ENCODE measurements around the gene DNAJB2.

The DNAJB2 gene

DNA sequence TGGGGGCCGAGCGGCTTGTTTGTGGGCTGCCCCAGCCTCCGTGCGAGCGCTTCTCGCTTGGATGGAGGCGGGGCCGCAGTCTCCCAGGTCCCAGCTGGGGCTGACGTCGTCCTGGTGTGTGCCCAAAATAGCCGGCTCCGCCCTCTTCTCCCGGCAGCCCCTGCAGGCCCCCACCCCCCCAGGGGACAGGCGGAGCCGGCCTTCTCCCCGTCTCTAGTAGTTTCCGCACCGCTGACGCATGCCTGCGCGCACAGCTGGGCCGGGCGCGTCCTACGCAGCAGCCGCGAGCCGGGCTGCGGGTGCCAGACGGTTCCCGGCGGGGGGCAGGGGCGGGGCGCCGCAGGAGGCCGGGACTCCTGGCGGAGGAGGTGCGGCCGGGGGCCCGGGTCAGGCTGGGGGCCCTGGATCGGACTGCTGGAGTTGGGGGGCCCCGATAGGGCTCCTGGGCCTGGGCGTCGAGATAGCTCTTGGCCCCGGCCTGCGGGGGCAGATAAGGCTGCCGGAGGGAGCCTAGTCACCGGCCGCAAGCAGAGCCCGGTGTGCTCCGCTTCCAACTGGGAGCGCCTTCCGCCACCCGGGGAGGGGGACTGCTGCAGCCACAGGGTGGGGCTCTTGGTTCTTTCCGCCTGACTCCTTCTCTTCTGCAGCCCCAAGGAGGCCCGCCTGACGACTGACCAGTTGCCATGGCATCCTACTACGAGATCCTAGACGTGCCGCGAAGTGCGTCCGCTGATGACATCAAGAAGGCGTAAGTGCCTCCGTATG is at the start of gene DNAJB2:
DNAJB2 (plus strand) TSS at position 216 of the 765 bp plus-strand sequence; CDS start at position 684, 468 bp downstream.
- peak; percentile 92 for DNase-seq (ENCODE audit: low read depth, low spot score)

DNA sequence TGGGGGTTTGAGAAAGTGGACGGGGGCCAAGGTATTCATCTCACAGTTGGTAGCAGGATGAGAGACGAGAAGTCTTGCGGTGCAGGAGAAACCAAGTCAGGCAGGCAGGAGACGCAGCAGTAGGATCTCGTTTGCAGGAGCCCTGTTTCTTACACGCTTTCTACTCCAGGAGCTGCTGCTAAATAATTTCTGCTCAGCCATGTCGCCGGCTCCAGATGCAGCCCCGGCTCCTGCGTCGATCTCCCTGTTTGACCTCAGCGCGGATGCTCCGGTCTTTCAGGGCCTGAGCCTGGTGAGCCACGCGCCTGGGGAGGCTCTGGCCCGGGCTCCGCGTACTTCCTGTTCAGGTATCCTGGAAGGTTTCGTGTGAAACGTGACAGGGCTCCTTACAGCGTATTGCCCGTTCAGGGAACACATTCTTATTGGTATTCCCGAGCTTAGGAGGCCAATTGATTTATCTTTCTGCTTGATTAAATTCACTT is 49.1 kb upstream of the DNAJB2 start:
- DNase-seq (ENCODE audit: low read depth, low spot score), result no peak

DNA sequence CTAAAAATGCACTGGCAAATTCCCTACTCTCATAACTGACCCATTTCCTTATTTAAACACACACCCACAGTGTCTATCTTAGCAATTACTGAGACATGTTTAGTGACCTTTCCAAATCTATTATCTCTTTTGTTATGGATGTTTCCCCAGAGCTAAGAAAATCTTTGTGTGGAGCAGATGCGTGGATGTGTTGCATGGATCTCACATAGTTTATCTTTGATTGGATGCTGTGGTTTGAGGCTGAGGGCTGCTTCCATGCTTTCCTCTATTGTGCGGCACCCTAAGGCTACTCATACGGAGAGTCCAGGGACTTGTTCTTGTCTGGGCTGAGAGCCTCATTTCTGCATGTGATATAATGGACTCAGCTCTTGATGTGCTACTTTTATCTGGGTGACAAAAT is 44.8 kb upstream of the DNAJB2 start:
- DNase-seq (ENCODE audit: low read depth, low spot score), result no peak

DNA sequence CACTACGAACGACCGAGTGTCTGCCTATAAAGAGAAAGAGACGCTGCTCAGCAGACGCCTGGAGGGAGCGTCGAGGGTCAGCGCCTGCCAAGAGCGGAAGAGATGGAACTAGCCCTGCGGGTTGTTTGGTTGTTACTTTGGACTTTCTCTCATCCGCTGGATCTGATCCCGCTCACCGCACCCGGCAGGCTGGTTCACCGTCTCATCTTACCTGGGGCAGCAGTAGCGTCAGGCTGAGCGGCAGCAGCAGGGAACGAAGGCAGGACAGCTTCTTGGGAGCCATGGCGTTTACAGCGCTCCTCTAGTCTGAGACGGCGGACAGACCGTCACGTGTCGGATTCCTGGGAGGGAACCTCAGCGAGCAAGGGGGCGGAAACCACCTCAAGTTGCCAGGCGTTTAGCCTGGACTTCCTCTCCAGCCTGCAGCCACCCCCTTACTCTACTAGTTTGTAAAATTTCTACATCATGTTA is 35.8 kb upstream of the DNAJB2 start:
- no peak for DNase-seq (ENCODE audit: low read depth, low spot score)

DNA sequence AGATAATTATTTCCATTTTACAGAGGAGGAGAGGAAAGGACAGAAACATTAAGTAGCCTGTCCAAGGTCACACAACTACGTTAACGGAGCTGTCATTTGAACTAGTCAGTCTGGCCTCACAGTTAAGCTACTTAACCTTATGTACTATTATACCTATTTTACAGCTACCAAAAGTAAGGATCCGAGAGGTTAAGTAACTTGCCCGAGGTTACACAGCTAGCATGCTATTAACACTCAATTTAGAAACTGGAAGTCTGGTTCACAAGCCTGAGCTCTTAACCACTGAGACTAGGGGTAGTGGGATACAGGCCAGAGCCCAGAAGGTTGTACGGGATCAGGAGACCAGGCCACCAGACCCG is 34.4 kb upstream of the DNAJB2 start:
- DNase-seq (ENCODE audit: low read depth, low spot score), result no peak

DNA sequence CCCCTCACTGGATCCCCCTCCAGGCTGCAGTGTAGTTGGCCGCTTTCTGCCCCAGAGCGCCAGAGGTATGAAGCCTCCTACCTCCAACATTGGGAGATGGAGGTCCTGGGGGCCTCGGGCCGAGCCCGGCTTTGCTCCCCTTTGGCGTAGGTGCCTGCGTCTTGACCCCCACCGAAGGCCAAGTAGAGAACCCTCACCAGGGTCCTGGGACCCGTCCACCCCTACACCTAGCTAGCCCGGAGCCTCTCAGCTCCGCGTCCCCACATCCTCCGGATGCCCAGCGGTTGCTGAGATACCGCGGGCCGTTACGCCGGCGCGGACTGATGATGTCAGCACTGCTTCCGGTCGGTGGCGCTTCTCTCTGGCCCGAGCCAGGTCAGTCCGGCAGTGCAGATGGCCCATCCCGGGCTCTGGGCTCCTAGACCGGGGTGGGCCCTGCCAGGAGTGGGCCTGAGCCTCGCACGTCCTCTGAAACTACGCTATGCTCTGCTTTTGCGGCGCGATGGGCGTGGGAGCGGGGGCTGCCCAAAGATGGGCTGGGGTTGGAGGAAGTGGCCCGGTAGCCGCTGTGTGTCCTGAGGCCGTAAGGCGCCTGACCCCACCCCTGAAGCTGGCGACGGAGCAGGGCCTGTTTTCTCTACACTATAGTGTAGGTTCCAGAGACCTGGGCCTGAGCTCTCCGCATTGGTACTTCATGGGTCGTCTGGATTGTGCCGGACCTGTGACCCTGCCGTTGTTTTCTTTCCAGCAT is 33.8 kb upstream of the DNAJB2 start, which contains the start of the genes GLB1L and STK16:
GLB1L (minus strand) TSS at position 297 of the 751 bp plus-strand sequence. CDS start 1,871 bp downstream, outside the sequence.
STK16 (plus strand) TSS at position 332 of the 751 bp plus-strand sequence. CDS start 521 bp downstream, outside the sequence.
- peak; percentile 80 for DNase-seq (ENCODE audit: low read depth, low spot score)

DNA sequence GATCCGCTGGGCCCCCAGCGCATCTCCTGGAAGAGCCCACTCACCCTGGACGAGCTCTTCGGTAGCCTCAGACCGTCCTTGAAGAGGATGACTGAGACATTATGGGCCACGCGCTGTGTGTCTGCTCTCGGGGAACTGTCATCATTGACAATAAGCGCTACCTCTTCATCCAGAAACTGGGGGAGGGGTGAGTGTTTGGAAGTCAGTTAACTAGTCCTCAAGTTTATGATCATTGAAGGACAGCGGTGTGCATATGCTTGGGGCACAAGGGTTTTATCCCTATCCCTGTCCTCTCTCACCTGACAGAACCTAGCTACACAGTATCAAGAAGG is 33.3 kb upstream of the DNAJB2 start:
- no peak for DNase-seq (ENCODE audit: low read depth, low spot score)

DNA sequence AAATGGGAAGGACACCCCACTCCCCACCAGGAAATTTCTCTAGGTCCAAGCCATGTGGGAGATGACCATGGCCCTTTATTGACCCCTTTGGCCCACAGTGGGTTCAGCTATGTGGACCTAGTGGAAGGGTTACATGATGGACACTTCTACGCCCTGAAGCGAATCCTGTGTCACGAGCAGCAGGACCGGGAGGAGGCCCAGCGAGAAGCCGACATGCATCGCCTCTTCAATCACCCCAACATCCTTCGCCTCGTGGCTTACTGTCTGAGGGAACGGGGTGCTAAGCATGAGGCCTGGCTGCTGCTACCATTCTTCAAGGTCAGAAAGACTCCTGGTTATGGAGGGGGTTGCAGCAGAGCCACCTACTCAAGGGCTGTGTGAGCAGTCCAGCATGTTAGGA is 32.6 kb upstream of the DNAJB2 start:
- DNase-seq (ENCODE audit: low read depth, low spot score), result no peak

DNA sequence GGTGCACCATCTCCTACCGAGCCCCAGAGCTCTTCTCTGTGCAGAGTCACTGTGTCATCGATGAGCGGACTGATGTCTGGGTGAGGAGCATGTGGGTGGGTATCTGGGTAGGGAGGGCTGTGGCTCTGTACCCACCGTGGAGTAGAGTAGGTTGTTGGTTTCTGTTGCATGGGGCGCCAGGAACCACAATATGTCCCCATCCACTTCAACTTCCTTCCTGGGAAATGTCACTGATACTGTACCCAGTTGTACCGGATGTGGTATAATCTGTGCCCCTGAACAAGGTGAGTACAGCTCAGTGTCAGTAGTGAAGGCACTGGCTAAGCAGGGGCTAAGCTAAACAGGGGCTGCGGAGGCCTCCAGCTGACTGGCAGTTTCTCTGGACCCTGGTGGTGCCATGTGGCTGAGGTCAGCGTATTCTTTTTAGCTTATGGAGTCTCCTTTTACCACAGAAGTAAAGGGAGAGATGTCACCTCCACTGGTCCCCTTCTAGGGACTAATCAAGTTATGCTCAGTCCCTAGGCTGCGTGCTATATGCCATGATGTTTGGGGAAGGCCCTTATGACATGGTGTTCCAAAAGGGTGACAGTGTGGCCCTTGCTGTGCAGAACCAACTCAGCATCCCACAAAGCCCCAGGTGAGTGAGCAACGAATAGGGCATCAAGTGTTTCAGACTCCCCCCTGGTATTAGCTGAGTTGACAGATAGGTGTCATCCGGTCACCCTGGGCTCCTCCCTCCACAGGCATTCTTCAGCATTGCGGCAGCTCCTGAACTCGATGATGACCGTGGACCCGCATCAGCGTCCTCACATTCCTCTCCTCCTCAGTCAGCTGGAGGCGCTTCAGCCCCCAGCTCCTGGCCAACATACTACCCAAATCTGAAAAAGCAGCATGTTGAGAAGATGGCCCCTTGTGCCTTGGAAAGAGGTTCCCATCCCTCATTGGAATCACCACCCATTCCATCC is 31.2 kb upstream of the DNAJB2 start:
- DNase-seq (ENCODE audit: low read depth, low spot score), result no peak

DNA sequence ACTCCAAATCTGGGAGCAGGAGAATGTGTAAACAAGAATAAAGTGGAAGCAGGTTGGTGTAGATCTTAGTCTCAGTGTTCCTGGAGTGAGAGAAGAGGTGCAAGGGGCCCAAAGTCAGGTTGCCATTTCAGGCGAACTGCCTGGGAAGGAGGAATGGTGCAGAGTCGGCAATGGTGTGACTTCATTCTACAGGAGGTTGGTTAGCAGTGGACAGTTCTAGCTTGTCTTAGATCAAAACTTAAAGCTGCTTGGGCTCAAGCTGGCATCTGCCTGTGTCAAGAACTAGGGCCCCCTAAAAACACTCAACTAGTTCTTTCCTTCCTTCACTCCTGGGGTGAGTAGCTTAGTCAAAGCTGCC is 30.3 kb upstream of the DNAJB2 start:
- no peak for DNase-seq (ENCODE audit: low read depth, low spot score)

DNA sequence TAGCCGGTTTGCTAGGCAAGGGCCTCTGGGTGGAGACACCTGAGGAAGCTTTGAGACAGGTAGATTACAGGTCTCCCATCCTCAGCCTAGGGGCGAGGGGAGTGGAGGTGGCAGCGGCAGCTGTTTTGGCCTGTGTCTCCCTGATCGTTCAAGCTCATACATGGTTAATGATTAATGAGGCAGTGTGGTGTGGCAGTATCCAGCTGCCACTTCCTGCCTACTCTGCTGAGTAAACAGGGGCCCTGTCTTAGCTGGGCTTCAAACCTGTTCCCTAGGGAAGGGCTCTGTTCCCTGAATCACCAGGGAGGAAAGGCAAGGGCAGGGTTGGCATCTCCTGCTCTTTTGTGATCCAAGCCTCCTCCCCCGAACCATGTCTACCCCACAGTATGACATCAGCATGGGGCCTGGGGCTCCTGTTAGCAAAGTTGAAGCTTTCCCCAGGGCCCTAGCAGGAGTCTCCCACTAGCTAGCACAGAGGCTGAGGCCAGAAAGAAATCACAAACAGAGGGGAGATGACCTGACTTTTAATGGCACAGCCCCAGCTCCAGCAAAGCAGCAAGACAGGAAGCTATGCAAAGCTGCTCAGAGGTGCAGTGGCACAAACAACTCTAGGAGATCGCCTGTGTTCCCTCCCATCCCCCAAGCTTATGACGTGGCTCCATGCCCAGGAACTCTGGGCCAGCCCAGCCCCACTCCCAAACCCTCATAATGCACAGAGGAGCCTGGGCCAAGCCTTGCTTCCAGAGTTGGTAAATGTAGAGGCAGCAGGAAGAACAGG is 29.8 kb upstream of the DNAJB2 start:
- DNase-seq (ENCODE audit: low read depth, low spot score), result peak; percentile 21

DNA sequence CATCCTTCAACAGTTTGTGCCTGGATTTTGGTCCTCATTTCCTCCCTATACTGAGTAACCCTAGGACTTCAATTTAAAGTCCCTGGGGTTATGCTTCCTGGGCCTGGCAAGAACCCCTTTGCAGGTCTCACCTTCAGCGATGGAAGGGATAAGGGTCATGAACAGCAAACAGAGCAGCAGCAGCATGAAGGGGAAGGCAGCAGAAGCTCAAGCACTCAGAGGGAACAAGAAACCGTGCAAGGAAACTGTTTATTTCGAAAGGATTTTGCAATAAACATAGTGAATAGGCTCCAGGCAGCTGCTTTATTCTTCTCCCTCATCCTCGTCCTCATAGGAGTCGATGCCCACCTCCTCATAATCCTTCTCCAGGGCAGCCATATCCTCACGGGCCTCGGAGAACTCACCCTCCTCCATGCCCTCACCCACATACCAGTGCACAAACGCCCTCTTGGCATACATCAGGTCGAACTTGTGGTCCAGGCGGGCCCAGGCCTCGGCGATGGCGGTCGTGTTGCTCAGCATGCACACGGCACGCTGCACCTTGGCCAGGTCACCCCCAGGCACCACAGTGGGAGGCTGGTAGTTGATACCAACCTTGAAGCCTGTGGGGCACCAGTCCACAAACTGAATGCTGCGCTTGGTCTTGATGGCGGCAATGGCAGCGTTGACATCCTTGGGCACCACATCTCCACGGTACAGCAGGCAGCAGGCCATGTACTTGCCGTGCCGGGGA is 29.0 kb upstream of the DNAJB2 start:
- no peak for DNase-seq (ENCODE audit: low read depth, low spot score)

DNA sequence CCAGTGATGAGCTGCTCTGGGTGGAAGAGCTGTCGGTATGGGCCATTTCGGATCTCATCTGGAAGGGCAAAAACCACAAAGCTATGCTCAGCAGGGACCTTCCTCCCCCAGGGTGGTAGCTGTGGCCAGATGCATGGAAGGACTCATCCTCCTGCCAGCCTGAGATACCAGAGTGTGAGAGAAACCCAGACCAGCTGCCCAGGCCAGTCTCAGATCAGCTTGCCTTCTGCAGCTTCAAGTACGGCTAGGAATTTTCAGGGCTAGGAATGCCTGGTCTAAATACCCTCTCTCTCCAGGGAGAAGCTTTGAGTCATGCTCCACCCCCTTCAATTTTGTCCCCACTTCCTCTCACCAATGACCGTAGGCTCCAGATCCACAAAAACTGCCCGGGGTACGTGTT is 27.5 kb upstream of the DNAJB2 start:
- no peak for DNase-seq (ENCODE audit: low read depth, low spot score)

DNA sequence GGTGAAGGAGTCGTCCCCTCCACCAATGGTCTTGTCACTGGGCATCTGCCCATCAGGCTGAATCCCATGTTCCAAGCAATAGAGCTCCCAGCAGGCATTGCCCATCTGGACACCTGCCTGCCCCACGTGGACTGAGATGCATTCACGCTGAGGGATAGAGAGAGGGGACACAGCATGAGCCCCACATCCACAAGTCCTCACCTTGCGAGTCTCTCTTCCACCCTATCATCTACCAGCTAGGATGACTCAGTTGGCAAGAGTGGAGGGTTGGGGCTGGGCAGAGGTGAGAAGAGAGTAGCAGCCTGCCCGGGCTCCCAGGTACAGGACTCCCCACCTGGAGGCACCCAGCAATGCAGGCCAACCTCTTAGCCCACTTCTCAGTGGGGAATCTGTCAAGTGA is 27.1 kb upstream of the DNAJB2 start:
- DNase-seq (ENCODE audit: low read depth, low spot score), result no peak

DNA sequence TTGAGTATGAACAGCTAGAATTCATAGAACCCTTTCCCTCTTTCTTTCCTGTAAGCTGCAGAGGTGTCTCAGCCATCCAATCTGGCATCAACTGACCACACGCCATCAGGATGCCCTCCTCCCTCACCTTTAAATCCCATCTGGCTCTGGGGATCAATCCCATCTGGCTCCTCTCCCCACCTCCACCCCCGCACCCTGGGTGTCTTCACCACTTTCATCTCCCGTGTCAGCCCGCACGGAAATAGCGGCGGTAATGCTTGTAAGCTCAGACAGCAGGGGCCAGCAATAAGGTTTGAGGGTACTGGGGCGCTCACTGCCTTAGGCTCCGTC is 26.6 kb upstream of the DNAJB2 start:
- no peak for DNase-seq (ENCODE audit: low read depth, low spot score)

DNA sequence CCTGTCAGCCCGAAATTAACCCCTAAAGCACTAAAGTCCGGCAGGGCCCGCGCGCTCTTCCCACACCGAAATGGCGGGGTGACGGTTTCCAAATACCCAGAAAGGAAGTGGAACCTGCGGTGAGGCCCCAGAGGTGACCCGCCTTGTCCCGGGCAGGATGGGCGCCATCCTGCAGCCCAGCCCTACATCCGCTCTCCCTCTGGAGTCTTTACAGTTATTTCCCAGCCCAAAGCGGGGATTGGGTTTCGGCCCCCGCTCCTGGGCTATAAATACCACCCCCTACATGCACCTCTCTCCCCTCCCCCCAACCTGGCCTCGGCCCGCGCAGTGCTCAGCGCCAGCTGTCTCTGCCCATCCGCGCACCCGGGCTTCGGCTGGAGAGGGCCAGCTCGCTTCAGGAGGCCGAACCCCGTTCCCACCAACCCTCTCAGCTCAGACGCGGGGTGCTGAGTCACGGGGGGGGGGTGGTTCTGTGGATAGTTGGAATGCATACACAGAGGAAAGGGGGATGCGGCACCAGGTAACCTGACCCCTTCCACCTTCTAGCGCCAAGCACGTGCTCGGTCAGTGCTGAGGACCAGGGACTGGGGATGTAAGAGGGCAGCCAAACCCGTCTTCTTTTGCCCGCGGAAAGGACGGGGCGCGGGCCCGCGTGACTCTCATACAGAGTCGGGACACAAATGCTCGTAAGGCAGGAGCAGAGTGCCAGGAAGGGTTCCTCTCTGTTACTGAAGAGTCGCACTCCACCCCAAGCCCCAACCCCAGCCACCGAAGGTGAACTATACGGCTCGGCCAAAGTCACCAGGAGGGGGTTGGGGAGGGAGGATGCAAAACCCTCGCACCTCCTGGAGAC is 26.0 kb upstream of the DNAJB2 start, which contains the start of gene TUBA4B:
TUBA4B (plus strand) TSS at position 344 of the 853 bp plus-strand sequence; CDS start at position 509, 165 bp downstream.
- no peak for DNase-seq (ENCODE audit: low read depth, low spot score)

DNA sequence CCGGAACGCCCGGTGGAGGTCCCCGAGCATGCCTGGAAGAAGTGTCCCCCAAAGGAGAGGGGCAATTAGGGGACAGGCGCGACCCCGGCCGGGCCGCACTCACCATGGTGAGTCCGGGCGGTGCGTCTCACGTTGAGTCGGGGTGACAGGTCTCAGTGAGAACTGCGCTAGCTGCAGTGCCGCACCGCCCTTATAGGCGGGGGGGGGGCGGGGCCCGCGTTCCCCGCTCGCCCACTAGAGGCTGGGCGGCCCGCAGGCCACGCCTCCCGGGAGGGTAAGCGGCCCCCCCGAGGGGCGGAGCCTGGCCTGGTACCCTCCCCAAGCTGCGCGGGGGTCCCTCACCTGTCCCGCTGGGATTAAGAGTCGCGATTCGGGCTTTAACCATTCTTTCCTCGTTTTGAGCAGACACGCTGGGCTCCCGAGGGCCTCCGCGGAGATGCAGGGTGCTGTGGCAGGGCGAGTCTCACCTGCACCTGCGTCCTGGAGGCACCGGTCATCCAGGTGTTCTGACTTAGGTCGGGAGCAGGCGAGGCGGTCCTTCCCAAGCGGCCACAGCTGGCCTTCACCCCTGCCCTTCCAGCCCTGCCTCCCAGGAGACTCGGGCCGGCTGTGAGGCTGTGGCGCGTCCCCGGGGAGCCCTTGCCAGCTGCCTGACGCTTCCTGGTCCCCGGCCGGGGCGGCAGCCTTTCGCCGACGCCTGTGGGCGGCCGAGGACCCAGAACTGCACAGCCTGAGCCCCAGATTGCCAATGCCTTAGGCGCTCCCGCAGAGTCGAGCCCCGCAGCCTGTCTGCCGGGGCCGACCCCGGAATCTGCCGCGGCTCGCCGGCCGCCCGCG is 25.2 kb upstream of the DNAJB2 start, which contains the start of gene TUBA4A:
TUBA4A (minus strand) TSS at position 166 of the 837 bp plus-strand sequence; CDS start at position 106, 60 bp downstream.
- DNase-seq (ENCODE audit: low read depth, low spot score), result no peak

DNA sequence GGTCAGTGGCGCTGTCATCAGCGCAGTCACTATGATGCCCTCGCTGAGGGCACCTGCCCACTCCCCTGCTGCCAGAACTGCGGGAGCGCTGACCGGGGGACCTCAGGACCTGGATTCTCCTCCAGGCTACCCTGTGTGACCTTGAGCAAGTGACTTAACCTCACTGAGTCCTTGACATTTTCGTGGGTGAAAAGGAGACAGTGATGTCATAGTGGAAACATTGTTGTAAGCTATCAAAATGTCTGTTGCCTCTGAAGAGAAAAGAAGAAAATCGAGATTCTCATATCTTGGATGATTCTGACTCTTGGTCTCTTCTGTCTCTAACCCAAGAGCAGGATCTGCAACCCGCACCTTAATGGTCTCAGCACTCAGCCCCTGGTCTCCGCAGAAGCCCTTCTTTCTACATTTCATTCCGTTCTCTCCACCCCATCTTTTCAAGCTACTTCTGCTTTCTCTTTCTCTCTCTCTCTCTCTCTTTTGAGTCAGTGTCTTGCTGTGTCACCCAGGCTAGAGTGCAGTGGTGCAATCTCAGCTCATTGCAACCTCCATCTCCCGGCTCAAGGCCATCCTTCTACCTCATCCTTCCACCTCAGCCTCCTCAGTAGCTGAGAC is 24.5 kb upstream of the DNAJB2 start:
- no peak for DNase-seq (ENCODE audit: low read depth, low spot score)

Data from brain pericyte (primary cell).